ENCODE results near the gene MAG.

The MAG gene

GRCh38 chr19:35318679-35319448 is 26.9 kb downstream of the MAG start:
- no peak for DNase-seq (ENCODE audit: low read depth)

GRCh38 chr19:35320065-35320713 is 28.2 kb downstream of the MAG start:
- DNase-seq (ENCODE audit: low read depth) = no peak

GRCh38 chr19:35321291-35321690 is 29.3 kb downstream of the MAG start:
- no peak for DNase-seq (ENCODE audit: low read depth)

GRCh38 chr19:35322014-35322413 is 30.1 kb downstream of the MAG start:
- no peak for DNase-seq (ENCODE audit: low read depth)

- DNase-seq (ENCODE audit: low read depth) = no peak
These were observed 35.7 kb downstream of the MAG start for GRCh38 chr19:35327642-35328041.

DNA sequence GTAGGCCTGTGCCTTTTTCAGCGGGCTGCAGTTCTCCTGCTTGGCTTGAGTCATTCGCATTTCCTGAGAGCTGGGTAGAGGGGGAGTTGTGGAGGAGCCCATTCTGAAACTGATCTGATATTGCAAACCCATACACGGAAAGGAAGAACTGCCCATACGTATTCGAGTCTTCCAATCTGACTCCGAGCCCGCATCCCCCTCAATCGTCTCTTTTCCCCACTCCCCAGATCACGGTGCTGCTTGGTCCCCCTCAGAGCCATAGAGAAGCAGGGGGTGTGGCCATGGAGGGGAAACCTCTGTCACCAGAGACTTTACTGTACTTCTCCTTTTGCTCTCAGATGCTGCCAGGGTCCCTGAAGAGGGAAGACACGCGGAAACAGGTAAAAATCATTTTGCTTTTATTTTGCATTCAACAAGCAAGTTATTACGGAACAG is 36.9 kb downstream of the MAG start, which contains the start of gene CD22:
Gene CD22, plus strand, starts transcription at position 337 of the 435 bp plus-strand sequence. CDS start 2,854 bp downstream, outside the sequence.
- no peak for DNase-seq (ENCODE audit: low read depth)

GRCh38 chr19:35329323-35329722 is 37.4 kb downstream of the MAG start:
- no peak for DNase-seq (ENCODE audit: low read depth)

DNA sequence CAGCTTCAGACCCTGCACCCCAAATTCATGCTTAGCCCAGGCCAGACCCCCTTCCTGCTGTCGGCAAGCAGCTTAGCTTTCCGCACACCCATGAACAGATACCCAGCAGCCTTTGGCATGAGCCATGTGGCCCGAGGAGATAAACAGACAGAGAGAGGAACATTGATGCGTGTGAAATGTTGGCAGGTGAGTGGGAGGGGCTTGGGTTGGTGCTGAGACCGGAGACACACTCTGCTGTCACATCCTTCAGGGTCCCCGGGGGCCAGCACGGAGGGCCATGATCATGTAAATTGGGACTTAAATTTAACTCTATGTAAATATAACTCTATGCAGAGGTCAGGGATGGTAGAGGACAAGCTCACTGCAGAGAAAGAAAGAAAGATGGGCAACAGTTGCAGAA is 38.5 kb downstream of the MAG start:
- DNase-seq (ENCODE audit: low read depth) = no peak

DNA sequence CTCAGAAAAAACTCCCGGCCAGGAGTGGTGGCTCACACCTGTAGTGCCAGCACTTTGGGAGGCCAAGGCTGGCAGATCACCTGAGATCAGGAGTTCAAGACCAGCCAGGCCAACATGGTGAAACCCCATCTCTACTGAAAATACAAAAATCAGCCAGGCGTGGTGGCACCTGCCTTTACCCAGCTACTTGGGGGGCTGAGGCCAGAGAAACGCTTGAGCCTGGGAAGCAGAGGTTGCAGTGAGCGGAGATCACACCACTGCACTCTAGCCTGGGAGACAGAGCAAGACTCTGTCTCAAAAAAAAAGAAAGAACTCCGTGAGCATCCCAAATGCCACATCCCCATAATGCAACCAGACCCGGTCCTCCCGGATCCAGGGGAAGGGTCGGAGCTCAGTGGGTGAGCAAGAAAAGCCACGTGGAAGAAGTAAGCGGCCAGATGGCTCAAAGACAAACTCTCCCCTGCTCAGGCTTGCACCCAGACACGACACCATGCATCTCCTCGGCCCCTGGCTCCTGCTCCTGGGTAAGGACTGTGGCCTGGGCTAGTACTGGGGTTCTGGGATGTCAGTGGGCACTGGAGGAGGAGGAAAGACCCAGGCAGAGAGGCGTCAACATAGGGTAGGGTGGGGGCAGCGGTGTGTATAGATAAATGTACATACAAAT is 39.7 kb downstream of the MAG start:
- no peak for DNase-seq (ENCODE audit: low read depth)

- no peak for DNase-seq (ENCODE audit: low read depth)
These were observed 40.9 kb downstream of the MAG start for GRCh38 chr19:35332817-35333216.

GRCh38 chr19:35334144-35334753 is 42.3 kb downstream of the MAG start:
- DNase-seq (ENCODE audit: low read depth) = no peak

GRCh38 chr19:35336166-35336955 is 44.4 kb downstream of the MAG start:
- no peak for DNase-seq (ENCODE audit: low read depth)

- DNase-seq (ENCODE audit: low read depth) = no peak
These were observed 45.4 kb downstream of the MAG start for GRCh38 chr19:35337097-35337983.

GRCh38 chr19:35337984-35338296 is 46.0 kb downstream of the MAG start:
- DNase-seq (ENCODE audit: low read depth) = no peak

DNA sequence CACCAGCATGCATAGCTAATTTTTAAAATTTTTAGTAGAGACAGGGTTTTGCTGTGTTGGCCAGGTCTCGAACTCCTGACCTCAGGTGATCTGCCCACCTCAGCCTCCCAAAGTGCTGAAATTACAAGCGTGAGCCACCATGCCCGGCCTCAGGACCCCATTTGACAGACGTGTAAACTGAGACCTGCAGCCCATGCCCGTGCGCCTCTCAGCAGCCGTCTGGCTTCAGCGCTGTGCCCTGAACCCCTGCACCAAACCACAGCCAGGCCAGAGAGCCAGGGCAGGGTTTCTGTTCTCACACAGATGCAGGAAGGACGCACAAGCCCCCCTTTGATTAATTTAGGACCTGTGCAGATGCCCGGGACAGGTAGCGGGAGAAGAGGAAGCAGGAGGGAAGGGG is 48.5 kb downstream of the MAG start:
- DNase-seq (ENCODE audit: low read depth) = no peak

GRCh38 chr19:35341006-35341405 is 49.0 kb downstream of the MAG start:
- DNase-seq (ENCODE audit: low read depth) = no peak

DNA sequence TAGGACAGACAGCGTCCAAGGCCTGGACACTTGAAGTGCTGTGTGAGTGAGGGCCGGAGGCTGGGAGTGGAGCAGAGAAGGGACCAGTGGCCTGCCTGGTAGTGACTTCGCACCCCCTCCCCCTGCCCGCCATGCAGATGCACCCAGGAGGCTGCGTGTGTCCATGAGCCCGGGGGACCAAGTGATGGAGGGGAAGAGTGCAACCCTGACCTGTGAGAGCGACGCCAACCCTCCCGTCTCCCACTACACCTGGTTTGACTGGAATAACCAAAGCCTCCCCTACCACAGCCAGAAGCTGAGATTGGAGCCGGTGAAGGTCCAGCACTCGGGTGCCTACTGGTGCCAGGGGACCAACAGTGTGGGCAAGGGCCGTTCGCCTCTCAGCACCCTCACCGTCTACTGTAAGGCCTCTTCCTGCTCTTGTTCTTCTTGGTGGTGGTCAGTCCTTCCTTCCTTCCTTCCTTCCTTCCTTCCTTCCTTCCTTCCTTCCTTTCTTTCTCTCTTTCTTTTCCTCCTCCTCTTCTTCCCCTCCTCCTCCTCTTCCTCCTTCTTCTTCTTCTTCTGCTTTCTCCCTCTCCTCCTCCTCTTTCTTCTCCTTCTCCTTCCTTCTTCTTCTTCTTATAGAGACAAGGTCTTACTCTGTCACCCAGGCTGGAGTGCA is 49.7 kb downstream of the MAG start:
- no peak for DNase-seq (ENCODE audit: low read depth)

- no peak for DNase-seq (ENCODE audit: low read depth)
These were observed 50.5 kb downstream of the MAG start for GRCh38 chr19:35342430-35342829.

GRCh38 chr19:35344511-35345031 is 52.6 kb downstream of the MAG start:
- no peak for DNase-seq (ENCODE audit: low read depth)

DNA sequence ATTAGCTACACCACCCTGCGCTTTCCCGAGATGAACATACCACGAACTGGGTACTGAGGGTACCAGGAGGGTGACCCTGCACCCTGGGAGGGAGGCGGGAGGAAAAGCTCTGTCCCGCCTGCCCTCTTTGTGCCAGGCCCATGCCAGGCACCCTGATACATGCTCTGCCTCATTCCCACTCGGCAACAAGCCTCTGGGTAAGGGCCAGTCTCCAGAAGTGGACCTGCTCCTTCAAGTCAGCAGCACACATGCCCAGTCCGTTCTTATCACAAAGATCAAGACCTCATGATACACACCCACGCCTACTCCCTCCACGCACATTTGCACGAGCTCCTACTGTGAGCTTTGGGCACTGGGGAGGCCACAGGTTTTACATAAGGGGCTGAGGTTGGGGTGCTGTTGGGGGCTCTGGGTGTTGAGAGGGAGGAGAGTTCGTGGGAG is 53.7 kb downstream of the MAG start:
- DNase-seq (ENCODE audit: low read depth) = no peak
